SU-DHL-6 (cell line): ENCODE measurements around the gene EPB41L5.

Experiments
- H2AFZ ChIP-seq: fragments of 200-600 bp; sonication (generic); 2 replicates; pipeline ENCODE4 v1.6.1; 2014; ENCODE audit warnings: low read depth, mild to moderate bottlenecking, moderate library complexity, mixed read lengths, antibody characterized with exemption, low read length; ENCODE audit not compliant: severe bottlenecking
- H3F3A ChIP-seq: fragments of 200-600 bp; shearing (Covaris generic); 2 replicates; pipeline ENCODE4 v1.6.0; 2016; ENCODE audit warnings: antibody characterized with exemption, mild to moderate bottlenecking; ENCODE audit not compliant: insufficient read depth
- H3K27ac ChIP-seq: fragments of 200-600 bp; sonication (generic); 2 replicates; pipeline ENCODE4 v1.5.1; 2016; ENCODE audit warnings: low read depth, mild to moderate bottlenecking, low read length, moderate library complexity, mixed read lengths
- H3K27me3 ChIP-seq: fragments of 200-600 bp; sonication (generic), shearing (Covaris generic); 2 replicates; pipeline ENCODE4 v1.6.0; 2014; ENCODE audit warnings: mild to moderate bottlenecking, low read length
- H3K36me3 ChIP-seq: fragments of 200-600 bp; sonication (generic); 2 replicates; pipeline ENCODE4 v1.6.1; 2014; ENCODE audit warnings: mild to moderate bottlenecking, low read length, mixed read lengths
- H3K4me2 ChIP-seq: fragments of 300-600, 200-600 bp; shearing (Covaris generic), sonication (generic); 2 replicates; pipeline ENCODE4 v1.6.0; 2014; ENCODE audit warnings: low read length, low read depth, mild to moderate bottlenecking; ENCODE audit not compliant: poor library complexity, severe bottlenecking
- H3K4me3 ChIP-seq: fragments of 200-600 bp; sonication (generic); 2 replicates; pipeline ENCODE4 v1.5.1; 2014; ENCODE audit warnings: antibody characterized with exemption, low read length, mild to moderate bottlenecking, mixed read lengths; ENCODE audit not compliant: insufficient read depth, poor library complexity, severe bottlenecking
- H3K79me2 ChIP-seq: fragments of 200-600 bp; sonication (generic); 2 replicates; pipeline ENCODE4 v1.6.1; 2014; ENCODE audit warnings: mild to moderate bottlenecking, low read length, moderate library complexity; ENCODE audit not compliant: insufficient read depth
- H3K9ac ChIP-seq: fragments of 200-600 bp; sonication (generic); 2 replicates; pipeline ENCODE4 v1.7.0; 2014; ENCODE audit warnings: mild to moderate bottlenecking, low read length
- H3K9me2 ChIP-seq: fragments of 200-600 bp; sonication (generic); replicated peaks from 2 replicates; pipeline ENCODE4 v1.6.1; 2014; ENCODE audit warnings: low read length; ENCODE audit not compliant: insufficient read depth
- H3K9me3 ChIP-seq: fragments of 200-600 bp; sonication (generic); 2 replicates; pipeline ENCODE4 v1.6.1; 2014; ENCODE audit warnings: low read length, mixed read lengths; ENCODE audit not compliant: insufficient read depth
- H4K20me1 ChIP-seq: fragments of 200-600 bp; sonication (generic); 2 replicates; pipeline ENCODE4 v1.6.1; 2014; ENCODE audit warnings: low read depth, mild to moderate bottlenecking, antibody characterized with exemption, low read length, moderate library complexity, mixed read lengths
- EZH2phosphoT487 ChIP-seq: fragments of 200-600 bp; sonication (generic), shearing (Covaris generic); conservative IDR thresholded peaks from 2 replicates; pipeline ENCODE4 v1.6.1; 2018; ENCODE audit warnings: mild to moderate bottlenecking, antibody characterized with exemption, low read length, moderate library complexity, mixed read lengths
- TF ChIP-seq, protein P1 (sequence below): fragments of 200-600 bp; sonication (generic); IDR thresholded peaks from one replicate; pipeline ENCODE4 v1.5.1; 2017; ENCODE audit warnings: antibody characterized with exemption, mild to moderate bottlenecking, low read length, moderate library complexity; ENCODE audit not compliant: insufficient read depth, poor library complexity, severe bottlenecking

EPB41L5 gene

GRCh38 chr2:120052597-120052996 lies 39.7 kb downstream of the EPB41L5 start:
- H3F3A ChIP-seq, result no peaks in the 10 kb centered on the region
- H3K36me3 ChIP-seq, result no peaks in the 10 kb centered on the region
- no peaks in the 10 kb centered on the region for H3K27me3 ChIP-seq
- H3K9ac ChIP-seq, result no peak overlapping the region
- no peak overlapping the region for H3K4me3 ChIP-seq
- H3K4me2 ChIP-seq, result no peak overlapping the region
- H3K9me2 ChIP-seq, result no peaks in the 10 kb centered on the region
- H2AFZ ChIP-seq, result no peak overlapping the region
- no peaks in the 10 kb centered on the region for H4K20me1 ChIP-seq
- no peaks in the 10 kb centered on the region for H3K9me3 ChIP-seq
- no peaks in the 10 kb centered on the region for H3K79me2 ChIP-seq
- H3K27ac ChIP-seq, result no peak overlapping the region
- TF ChIP-seq, protein P1, sequence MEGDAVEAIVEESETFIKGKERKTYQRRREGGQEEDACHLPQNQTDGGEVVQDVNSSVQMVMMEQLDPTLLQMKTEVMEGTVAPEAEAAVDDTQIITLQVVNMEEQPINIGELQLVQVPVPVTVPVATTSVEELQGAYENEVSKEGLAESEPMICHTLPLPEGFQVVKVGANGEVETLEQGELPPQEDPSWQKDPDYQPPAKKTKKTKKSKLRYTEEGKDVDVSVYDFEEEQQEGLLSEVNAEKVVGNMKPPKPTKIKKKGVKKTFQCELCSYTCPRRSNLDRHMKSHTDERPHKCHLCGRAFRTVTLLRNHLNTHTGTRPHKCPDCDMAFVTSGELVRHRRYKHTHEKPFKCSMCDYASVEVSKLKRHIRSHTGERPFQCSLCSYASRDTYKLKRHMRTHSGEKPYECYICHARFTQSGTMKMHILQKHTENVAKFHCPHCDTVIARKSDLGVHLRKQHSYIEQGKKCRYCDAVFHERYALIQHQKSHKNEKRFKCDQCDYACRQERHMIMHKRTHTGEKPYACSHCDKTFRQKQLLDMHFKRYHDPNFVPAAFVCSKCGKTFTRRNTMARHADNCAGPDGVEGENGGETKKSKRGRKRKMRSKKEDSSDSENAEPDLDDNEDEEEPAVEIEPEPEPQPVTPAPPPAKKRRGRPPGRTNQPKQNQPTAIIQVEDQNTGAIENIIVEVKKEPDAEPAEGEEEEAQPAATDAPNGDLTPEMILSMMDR, result no peak
- no peak for TF ChIP-seq EZH2phosphoT487

DNA sequence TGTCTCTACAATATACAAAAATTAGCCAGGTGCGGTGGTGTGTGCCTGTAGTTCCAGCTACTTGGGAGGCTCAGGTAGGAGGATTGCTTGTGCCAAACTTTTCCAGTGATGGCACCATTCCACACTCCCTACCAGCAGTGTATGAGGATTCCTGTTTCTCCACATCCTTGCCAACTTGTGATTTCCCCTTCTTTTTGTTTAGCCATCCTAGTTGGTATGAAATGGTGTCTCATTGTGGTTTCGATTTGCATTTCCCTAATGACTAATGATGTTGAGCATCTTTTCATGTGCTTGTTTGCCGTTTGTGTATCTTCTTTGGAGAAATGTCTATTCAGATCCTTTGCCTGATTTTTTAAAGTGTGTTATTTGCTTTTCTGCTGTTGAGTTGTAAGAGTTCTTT lies 41.0 kb downstream of the EPB41L5 start:
- H3K9me3 ChIP-seq, result no peaks in the 10 kb centered on the region
- TF ChIP-seq EZH2phosphoT487, result no peak
- TF ChIP-seq, protein P1, result no peak
- no peaks in the 10 kb centered on the region for H3K27me3 ChIP-seq
- H3K9me2 ChIP-seq, result no peaks in the 10 kb centered on the region
- no peaks in the 10 kb centered on the region for H3K36me3 ChIP-seq
- no peak overlapping the region for H2AFZ ChIP-seq
- no peak overlapping the region for H3K9ac ChIP-seq
- no peaks in the 10 kb centered on the region for H4K20me1 ChIP-seq
- no peaks in the 10 kb centered on the region for H3F3A ChIP-seq
- no peak overlapping the region for H3K27ac ChIP-seq
- H3K4me3 ChIP-seq, result no peak overlapping the region
- H3K4me2 ChIP-seq, result no peak overlapping the region
- no peaks in the 10 kb centered on the region for H3K79me2 ChIP-seq

DNA sequence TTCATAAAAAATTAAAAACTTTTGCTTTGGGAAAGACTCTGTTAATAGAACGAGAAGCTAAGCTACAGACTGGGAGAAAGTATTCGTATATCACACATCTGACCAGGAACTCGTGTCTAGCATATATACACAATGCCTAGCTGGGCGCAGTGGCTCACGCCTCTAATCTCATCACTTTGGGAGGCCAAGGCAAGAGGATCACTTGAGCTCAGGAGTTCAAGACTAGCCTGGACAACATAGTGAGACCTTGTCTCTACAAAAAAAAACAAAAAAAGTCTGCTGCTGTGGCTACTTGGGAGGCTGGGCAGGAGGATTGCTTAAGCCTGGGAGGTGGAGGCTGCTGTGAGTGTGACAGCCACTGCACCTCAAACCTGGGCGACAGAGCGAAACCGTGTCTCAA lies 46.6 kb downstream of the EPB41L5 start:
- Histone ChIP-seq H3K27me3 (no peaks in the 10 kb centered on the region), H3F3A (no peaks in the 10 kb centered on the region), H3K27ac (no peak overlapping the region), H3K79me2 (no peaks in the 10 kb centered on the region), H3K9me2 (no peaks in the 10 kb centered on the region), H3K36me3 (no peaks in the 10 kb centered on the region), H3K4me2 (no peak overlapping the region), H2AFZ (no peak overlapping the region), H3K4me3 (no peak overlapping the region), H3K9me3 (no peaks in the 10 kb centered on the region), H4K20me1 (no peaks in the 10 kb centered on the region; the same call in 1 of the 2 replicates), H3K9ac (no peak overlapping the region)
- no peak for TF ChIP-seq EZH2phosphoT487
- TF ChIP-seq, protein P1, result no peak
